ENCODE measurements around the gene HIPK2.

HIPK2 gene

GRCh38 chr7:139543801-139544603 is 233.8 kb downstream of the HIPK2 start:
- no peak for DNase-seq (ENCODE audit: low read depth in 3 of 3, low spot score in 1 of 3)

GRCh38 chr7:139542308-139543151 is 235.3 kb downstream of the HIPK2 start:
- no peak for DNase-seq (ENCODE audit: low read depth in 3 of 3, low spot score in 1 of 3)

GRCh38 chr7:139541600-139542307 is 236.0 kb downstream of the HIPK2 start:
- DNase-seq (ENCODE audit: low read depth in 3 of 3, low spot score in 1 of 3): no peak

GRCh38 chr7:139540203-139540602 is 237.6 kb downstream of the HIPK2 start:
- DNase-seq (ENCODE audit: low read depth in 3 of 3, low spot score in 1 of 3): no peak

- no peak for DNase-seq (ENCODE audit: low read depth in 3 of 3, low spot score in 1 of 3)
Measured at GRCh38 chr7:139538881-139539635, 238.7 kb downstream of the HIPK2 start.

GRCh38 chr7:139536152-139536551 is 241.6 kb downstream of the HIPK2 start:
- no peak for DNase-seq (ENCODE audit: low read depth in 3 of 3, low spot score in 1 of 3)

GRCh38 chr7:139534966-139535651 is 242.7 kb downstream of the HIPK2 start:
- DNase-seq (ENCODE audit: low read depth in 3 of 3, low spot score in 1 of 3): no peak

GRCh38 chr7:139534096-139534495 is 243.7 kb downstream of the HIPK2 start:
- DNase-seq (ENCODE audit: low read depth in 3 of 3, low spot score in 1 of 3): no peak

GRCh38 chr7:139532636-139533155 is 245.1 kb downstream of the HIPK2 start:
- DNase-seq (ENCODE audit: low read depth in 3 of 3, low spot score in 1 of 3): no peak

GRCh38 chr7:139531094-139531493 is 246.7 kb downstream of the HIPK2 start:
- no peak for DNase-seq (ENCODE audit: low read depth in 3 of 3, low spot score in 1 of 3)

- DNase-seq (ENCODE audit: low read depth in 3 of 3, low spot score in 1 of 3): no peak
Measured at GRCh38 chr7:139526578-139527544, 250.9 kb downstream of the HIPK2 start.

GRCh38 chr7:139525750-139526149 is 252.0 kb downstream of the HIPK2 start:
- no peak for DNase-seq (ENCODE audit: low read depth in 3 of 3, low spot score in 1 of 3)

- no peak for DNase-seq (ENCODE audit: low read depth in 3 of 3, low spot score in 1 of 3)
Measured at GRCh38 chr7:139525239-139525638, 252.6 kb downstream of the HIPK2 start.

- no peak for DNase-seq (ENCODE audit: low read depth in 3 of 3, low spot score in 1 of 3)
Measured at GRCh38 chr7:139523968-139524815, 253.6 kb downstream of the HIPK2 start.

GRCh38 chr7:139523199-139523941 is 254.4 kb downstream of the HIPK2 start, which contains the start of gene CLEC2L:
Gene CLEC2L (plus strand): TSS chr7:139523685. CDS start chr7:139523928, 243 bp downstream.
- DNase-seq (ENCODE audit: low read depth in 3 of 3, low spot score in 1 of 3): no peak

- DNase-seq (ENCODE audit: low read depth in 3 of 3, low spot score in 1 of 3): no peak
Measured at GRCh38 chr7:139522830-139523198, 255.0 kb downstream of the HIPK2 start.

- no peak for DNase-seq (ENCODE audit: low read depth in 3 of 3, low spot score in 1 of 3)
Measured at GRCh38 chr7:139521439-139521838, 256.4 kb downstream of the HIPK2 start.
